Neural progenitor cell (in vitro differentiated cells): Measurements from ENCODE around the gene MYO1D.

Source experiments
- EZH2 ChIP-seq: fragments of 200-600 bp; sonication (generic); IDR thresholded peaks from 2 replicates; pipeline ENCODE4 v1.6.1; 2017; ENCODE audit warnings: antibody characterized with exemption, mild to moderate bottlenecking, moderate library complexity
- TF ChIP-seq, protein P1 (sequence below): fragments of 200-600 bp; sonication (generic); IDR thresholded peaks from 2 replicates; pipeline ENCODE4 v1.5.1; 2017; ENCODE audit warnings: antibody characterized with exemption, mild to moderate bottlenecking

DNA sequence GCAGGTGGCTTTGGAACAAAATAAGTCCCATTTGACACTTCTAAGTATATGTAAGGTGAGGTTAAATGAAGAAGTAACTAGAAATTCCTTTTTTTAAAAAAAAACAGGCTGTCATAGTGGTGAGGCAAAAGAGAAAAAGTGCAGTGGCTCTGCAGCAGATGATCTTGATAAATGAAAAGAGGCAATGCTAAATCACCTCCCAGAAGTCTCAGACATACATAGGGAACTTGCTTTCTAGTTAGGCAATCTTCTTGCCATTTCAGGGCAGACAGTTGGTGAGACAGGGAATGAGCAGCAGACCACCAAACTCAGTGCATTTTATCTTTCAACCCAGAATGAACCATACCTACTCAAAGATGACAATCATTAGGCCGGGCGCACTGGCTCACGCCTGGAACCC lies 90.8 kb downstream of the MYO1D start:
- TF ChIP-seq, protein P1, sequence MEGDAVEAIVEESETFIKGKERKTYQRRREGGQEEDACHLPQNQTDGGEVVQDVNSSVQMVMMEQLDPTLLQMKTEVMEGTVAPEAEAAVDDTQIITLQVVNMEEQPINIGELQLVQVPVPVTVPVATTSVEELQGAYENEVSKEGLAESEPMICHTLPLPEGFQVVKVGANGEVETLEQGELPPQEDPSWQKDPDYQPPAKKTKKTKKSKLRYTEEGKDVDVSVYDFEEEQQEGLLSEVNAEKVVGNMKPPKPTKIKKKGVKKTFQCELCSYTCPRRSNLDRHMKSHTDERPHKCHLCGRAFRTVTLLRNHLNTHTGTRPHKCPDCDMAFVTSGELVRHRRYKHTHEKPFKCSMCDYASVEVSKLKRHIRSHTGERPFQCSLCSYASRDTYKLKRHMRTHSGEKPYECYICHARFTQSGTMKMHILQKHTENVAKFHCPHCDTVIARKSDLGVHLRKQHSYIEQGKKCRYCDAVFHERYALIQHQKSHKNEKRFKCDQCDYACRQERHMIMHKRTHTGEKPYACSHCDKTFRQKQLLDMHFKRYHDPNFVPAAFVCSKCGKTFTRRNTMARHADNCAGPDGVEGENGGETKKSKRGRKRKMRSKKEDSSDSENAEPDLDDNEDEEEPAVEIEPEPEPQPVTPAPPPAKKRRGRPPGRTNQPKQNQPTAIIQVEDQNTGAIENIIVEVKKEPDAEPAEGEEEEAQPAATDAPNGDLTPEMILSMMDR = no peak
- no peak for TF ChIP-seq EZH2
